SK-N-SH treated with all-trans-retinoic acid at 6 μM for 48 hours (cell line): ENCODE data around the gene SRF.

Experiments
- ARNTL ChIP-seq: fragments of 450-650 bp; formaldehyde crosslinking; IDR thresholded peaks from 2 replicates; pipeline ENCODE4 v1.5.0; 2020; ENCODE audit warnings: low read depth, mild to moderate bottlenecking, moderate library complexity, borderline replicate concordance
- OSR1 ChIP-seq: fragments of 250-450 bp; sonication (Bioruptor Pico); IDR thresholded peaks from 2 replicates; pipeline ENCODE4 v1.8.0; 2022; ENCODE audit warnings: moderate library complexity, mild to moderate bottlenecking, inconsistent platforms
- RARB ChIP-seq: fragments of 250-450 bp; sonication (Bioruptor Pico); IDR thresholded peaks from 2 replicates; pipeline ENCODE4 v1.8.0; 2021; ENCODE audit warnings: mild to moderate bottlenecking, moderate library complexity
- SNAI2 ChIP-seq: fragments of 250-450 bp; sonication (Bioruptor Pico); IDR thresholded peaks from 2 replicates; pipeline ENCODE4 v1.5.0; 2020; ENCODE audit warnings: mild to moderate bottlenecking, moderate library complexity
- TCF4 ChIP-seq: fragments of 250-450 bp; sonication (Bioruptor Pico); IDR thresholded peaks from 2 replicates; pipeline ENCODE4 v1.8.0; 2021; ENCODE audit warnings: mild to moderate bottlenecking, moderate library complexity, borderline replicate concordance
- TF ChIP-seq, protein P1 (sequence below): fragments of 250-450 bp; sonication (Bioruptor Pico); IDR thresholded peaks from 2 replicates; pipeline ENCODE4 v1.5.1; 2020; ENCODE audit warnings: low read depth, mild to moderate bottlenecking, moderate library complexity

DNA sequence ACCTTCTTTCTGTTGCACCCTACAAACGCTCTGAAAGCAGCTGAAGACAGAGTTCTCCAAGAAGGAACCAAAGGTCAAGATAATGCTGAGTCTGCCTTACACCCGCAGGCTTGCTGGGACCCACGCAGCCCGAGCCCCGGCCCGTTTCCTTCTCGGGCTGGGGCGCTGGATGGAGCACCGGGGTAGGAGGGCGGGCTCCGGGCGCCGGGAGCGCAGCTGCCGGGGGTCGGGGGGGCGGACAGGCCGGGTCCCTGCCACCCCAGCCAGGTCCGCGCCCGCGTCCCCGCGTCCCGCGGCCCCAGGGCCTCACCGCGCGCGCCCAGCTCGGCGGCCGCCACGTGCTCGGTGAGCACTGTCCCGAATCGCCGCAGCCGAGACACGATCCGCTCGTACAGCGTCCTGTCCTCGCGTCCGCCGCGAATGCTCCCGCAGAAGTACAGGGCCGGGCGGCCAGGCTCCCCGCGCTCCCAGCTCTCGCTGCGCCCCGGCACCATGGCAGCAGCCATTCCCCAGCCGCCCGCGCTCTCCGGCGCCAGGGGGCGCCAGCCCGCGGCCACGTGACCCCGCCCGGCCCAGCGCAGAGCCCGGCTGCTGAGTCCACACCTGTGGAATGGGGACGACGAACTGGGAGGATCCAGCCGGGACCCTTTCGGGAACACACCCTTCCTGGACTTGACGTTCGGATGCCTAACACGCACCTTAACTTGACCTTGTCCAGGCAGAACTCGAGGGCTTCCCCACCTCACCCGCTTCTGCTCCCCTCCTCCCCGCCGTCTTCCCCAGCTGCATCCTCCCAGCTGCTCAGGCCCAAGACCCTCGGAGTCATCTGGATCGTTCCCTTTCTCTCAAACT, 58.1 kb downstream of the SRF start, which contains the start of gene DNPH1:
- no peak for TF ChIP-seq SNAI2 (CRISPR knock-in tag)
- no peak for TF ChIP-seq ARNTL (CRISPR knock-in tag)
- TF ChIP-seq, protein P1, sequence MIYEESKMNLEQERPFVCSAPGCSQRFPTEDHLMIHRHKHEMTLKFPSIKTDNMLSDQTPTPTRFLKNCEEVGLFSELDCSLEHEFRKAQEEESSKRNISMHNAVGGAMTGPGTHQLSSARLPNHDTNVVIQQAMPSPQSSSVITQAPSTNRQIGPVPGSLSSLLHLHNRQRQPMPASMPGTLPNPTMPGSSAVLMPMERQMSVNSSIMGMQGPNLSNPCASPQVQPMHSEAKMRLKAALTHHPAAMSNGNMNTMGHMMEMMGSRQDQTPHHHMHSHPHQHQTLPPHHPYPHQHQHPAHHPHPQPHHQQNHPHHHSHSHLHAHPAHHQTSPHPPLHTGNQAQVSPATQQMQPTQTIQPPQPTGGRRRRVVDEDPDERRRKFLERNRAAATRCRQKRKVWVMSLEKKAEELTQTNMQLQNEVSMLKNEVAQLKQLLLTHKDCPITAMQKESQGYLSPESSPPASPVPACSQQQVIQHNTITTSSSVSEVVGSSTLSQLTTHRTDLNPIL (CRISPR knock-in tag) = no peak
- TF ChIP-seq RARB (CRISPR knock-in tag) = no peak
- TF ChIP-seq OSR1 (CRISPR knock-in tag) = no peak
- TF ChIP-seq TCF4 = no peak
